ENCODE measurements around the gene COL27A1.

Gene COL27A1

GRCh38 chr9:114203410-114204140 lies 48.2 kb downstream of the COL27A1 start:
- no peak for DNase-seq (ENCODE audit: low spot score)

GRCh38 chr9:114204265-114204664 lies 48.9 kb downstream of the COL27A1 start:
- no peak for DNase-seq (ENCODE audit: low spot score)

- no peak for DNase-seq (ENCODE audit: low spot score)
Observed at GRCh38 chr9:114205171-114206015, 50.1 kb downstream of the COL27A1 start.

- DNase-seq (ENCODE audit: low spot score), result no peak
Observed at GRCh38 chr9:114206221-114206789, 51.0 kb downstream of the COL27A1 start.

GRCh38 chr9:114207034-114207810 lies 51.9 kb downstream of the COL27A1 start:
- no peak for DNase-seq (ENCODE audit: low spot score)

- no peak for DNase-seq (ENCODE audit: low spot score)
Observed at GRCh38 chr9:114207845-114208244, 52.5 kb downstream of the COL27A1 start.

- no peak for DNase-seq (ENCODE audit: low spot score)
Observed at GRCh38 chr9:114209151-114209550, 53.8 kb downstream of the COL27A1 start.

- no peak for DNase-seq (ENCODE audit: low spot score)
Observed at GRCh38 chr9:114210136-114210535, 54.8 kb downstream of the COL27A1 start.

- no peak for DNase-seq (ENCODE audit: low spot score)
Observed at GRCh38 chr9:114210691-114211276, 55.4 kb downstream of the COL27A1 start.

GRCh38 chr9:114212826-114213225 lies 57.5 kb downstream of the COL27A1 start:
- DNase-seq (ENCODE audit: low spot score), result no peak

GRCh38 chr9:114213566-114213965 lies 58.2 kb downstream of the COL27A1 start:
- DNase-seq (ENCODE audit: low spot score), result no peak

- no peak for DNase-seq (ENCODE audit: low spot score)
Observed at GRCh38 chr9:114214181-114214580, 58.8 kb downstream of the COL27A1 start.

- no peak for DNase-seq (ENCODE audit: low spot score)
Observed at GRCh38 chr9:114214686-114215414, 59.5 kb downstream of the COL27A1 start.

- no peak for DNase-seq (ENCODE audit: low spot score)
Observed at GRCh38 chr9:114216081-114216480, 60.7 kb downstream of the COL27A1 start.

GRCh38 chr9:114216976-114217375 lies 61.6 kb downstream of the COL27A1 start:
- no peak for DNase-seq (ENCODE audit: low spot score)

- DNase-seq (ENCODE audit: low spot score), result no peak
Observed at GRCh38 chr9:114218264-114219120, 63.2 kb downstream of the COL27A1 start.

- no peak for DNase-seq (ENCODE audit: low spot score)
Observed at GRCh38 chr9:114220061-114220541, 64.8 kb downstream of the COL27A1 start.

- no peak for DNase-seq (ENCODE audit: low spot score)
Observed at GRCh38 chr9:114221706-114222465, 66.5 kb downstream of the COL27A1 start.
